ELR (cell line): ENCODE measurements around the gene DEFB115.
"Not testable (repeated sequence)": the region's sequence is repeated elsewhere in the genome, so short reads cannot be mapped to it uniquely, and the experiment has no call there.

Experiments
- DNase-seq: peaks from one replicate; pipeline ENCODE4 v3.0.0-alpha.2; 2015; ENCODE audit warnings: low read depth

Gene DEFB115

GRCh38 chr20:31257364-31257763 lies at the start of gene DEFB115:
Gene DEFB115, plus strand, starts transcription at chr20:31257664. Its CDS starts 0 bp downstream, at chr20:31257664.
- DNase-seq = no peak

- DNase-seq = no peak
Observed at GRCh38 chr20:31236953-31237352, 20.5 kb upstream of the DEFB115 start.

- no peak for DNase-seq
Observed at GRCh38 chr20:31237763-31238162, 19.7 kb upstream of the DEFB115 start.

GRCh38 chr20:31239139-31239538 lies 18.3 kb upstream of the DEFB115 start:
- no peak for DNase-seq

GRCh38 chr20:31256959-31257358 lies 505 bp upstream of the DEFB115 start:
- no peak for DNase-seq

GRCh38 chr20:31260326-31260932 lies 3.0 kb downstream of the DEFB115 start:
- DNase-seq = peak; percentile 29

GRCh38 chr20:31274441-31274840 lies 17.0 kb downstream of the DEFB115 start:
- no peak for DNase-seq

GRCh38 chr20:31278178-31278577 lies 20.7 kb downstream of the DEFB115 start:
- DNase-seq = no peak

GRCh38 chr20:31284964-31285363 lies 27.5 kb downstream of the DEFB115 start:
- DNase-seq = not testable (repeated sequence)

GRCh38 chr20:31308535-31309162 lies 51.2 kb downstream of the DEFB115 start, which contains the start of gene DEFB116:
Gene DEFB116, minus strand, starts transcription at chr20:31308585. Its CDS starts 0 bp downstream, at chr20:31308585.
- no peak for DNase-seq
